WTC11 (cell line): ENCODE data around the gene PSMB9. TPM values are rescaled to one million over a fixed set of nuclear protein-coding genes. Genes with fewer than 3 reads are reported as not detected.

Source experiments
- ATAC-seq: fragments of 200-7000 bp; cut with Tn5 transposase; 2 replicates; pipeline ENCODE4 v1.10.0; 2021; ENCODE audit warnings: mild to moderate bottlenecking, moderate library complexity
- CTCF ChIA-PET: fragments of 300-600 bp; sonication (Branson Sonifier 250); formaldehyde crosslinking; loops from one replicate; lab custom pipeline; 2021; ENCODE audit warnings: antibody characterized with exemption; lab: Charles Lee
- POLR2A ChIA-PET: fragments of 350-600 bp; sonication (Branson Sonifier 250); formaldehyde crosslinking; loops from one replicate; lab custom pipeline; 2021; ENCODE audit warnings: antibody characterized with exemption; lab: Charles Lee
- DNase-seq: peaks from one replicate; pipeline ENCODE4 v3.0.0; 2021; ENCODE audit warnings: low spot score
- H3K27ac Mint-ChIP-seq: 2 replicates; pipeline ENCODE4 v1.8.0; 2021; ENCODE audit warnings: mixed read lengths
- H3K27me3 Mint-ChIP-seq: 2 replicates; pipeline ENCODE4 v1.8.0; 2021; ENCODE audit warnings: low read depth, mild to moderate bottlenecking, moderate library complexity, mixed read lengths
- H3K36me3 Mint-ChIP-seq: 2 replicates; pipeline ENCODE4 v1.8.0; 2021; ENCODE audit warnings: mixed read lengths
- H3K4me1 Mint-ChIP-seq: 2 replicates; pipeline ENCODE4 v1.8.0; 2022; ENCODE audit warnings: mixed read lengths
- H3K4me3 Mint-ChIP-seq: 2 replicates; pipeline ENCODE4 v1.8.0; 2021; ENCODE audit warnings: mild to moderate bottlenecking, moderate library complexity, mixed read lengths
- H3K9me3 Mint-ChIP-seq: 2 replicates; pipeline ENCODE4 v1.8.0; 2021; ENCODE audit warnings: mixed read lengths
- ATF1 ChIP-seq: sonication (generic); formaldehyde crosslinking; IDR thresholded peaks from 2 replicates; pipeline ENCODE4 v1.8.1; 2023; ENCODE audit warnings: mild to moderate bottlenecking, moderate library complexity, missing genetic modification reagents
- ATF6 ChIP-seq: sonication (generic); formaldehyde crosslinking; IDR thresholded peaks from 2 replicates; pipeline ENCODE4 v1.8.1; 2023; ENCODE audit warnings: mild to moderate bottlenecking, missing genetic modification reagents
- CTCF ChIP-seq: fragments of 200-600 bp; IDR thresholded peaks from 2 replicates; pipeline ENCODE4 v1.8.0; 2022; ENCODE audit warnings: antibody characterized with exemption
- E2F4 ChIP-seq: sonication (generic); formaldehyde crosslinking; IDR thresholded peaks from 2 replicates; pipeline ENCODE4 v1.8.1; 2022; ENCODE audit warnings: low read depth, mild to moderate bottlenecking, moderate library complexity, missing genetic modification reagents, borderline replicate concordance
- ETV6 ChIP-seq: sonication (generic); formaldehyde crosslinking; IDR thresholded peaks from 2 replicates; pipeline ENCODE4 v1.8.1; 2022; ENCODE audit warnings: mild to moderate bottlenecking, missing genetic modification reagents
- FOXP1 ChIP-seq: sonication (generic); formaldehyde crosslinking; IDR thresholded peaks from 2 replicates; pipeline ENCODE4 v1.8.0; 2022; ENCODE audit warnings: missing genetic modification reagents, mild to moderate bottlenecking, moderate library complexity, borderline replicate concordance
- GTF2I ChIP-seq: fragments of 250-450 bp; sonication (Bioruptor Pico); conservative IDR thresholded peaks from 2 replicates; pipeline ENCODE4 v1.4.0; 2021; ENCODE audit warnings: mild to moderate bottlenecking
- HMGA2 ChIP-seq: fragments of 250-450 bp; sonication (Bioruptor Pico); IDR thresholded peaks from 2 replicates; pipeline ENCODE4 v1.4.0; 2021; ENCODE audit warnings: mild to moderate bottlenecking, moderate library complexity
- MAX ChIP-seq: sonication (generic); formaldehyde crosslinking; IDR thresholded peaks from 2 replicates; pipeline ENCODE4 v1.8.0; 2022; ENCODE audit warnings: mild to moderate bottlenecking, missing genetic modification reagents
- MLX ChIP-seq: sonication (generic); formaldehyde crosslinking; IDR thresholded peaks from 2 replicates; pipeline ENCODE4 v1.8.1; 2023; ENCODE audit warnings: mild to moderate bottlenecking, missing genetic modification reagents, moderate library complexity
- PREB ChIP-seq: sonication (generic); formaldehyde crosslinking; IDR thresholded peaks from 2 replicates; pipeline ENCODE4 v1.8.1; 2022; ENCODE audit warnings: mild to moderate bottlenecking, missing genetic modification reagents, moderate library complexity, borderline replicate concordance
- ZNF138 ChIP-seq: sonication (generic); formaldehyde crosslinking; conservative IDR thresholded peaks from 2 replicates; pipeline ENCODE4 v1.8.1; 2022; ENCODE audit warnings: mild to moderate bottlenecking, moderate library complexity, missing genetic modification reagents
- ZNF219 ChIP-seq: sonication (generic); formaldehyde crosslinking; IDR thresholded peaks from 2 replicates; pipeline ENCODE4 v1.8.0; 2023; ENCODE audit warnings: missing genetic modification reagents, mild to moderate bottlenecking, borderline replicate concordance
- ZNF512 ChIP-seq: sonication (generic); formaldehyde crosslinking; IDR thresholded peaks from 2 replicates; pipeline ENCODE4 v1.8.1; 2022; ENCODE audit warnings: missing genetic modification reagents, borderline replicate concordance
- ZNF532 ChIP-seq: fragments of 250-450 bp; sonication (Bioruptor Pico); IDR thresholded peaks from 2 replicates; pipeline ENCODE4 v1.9.0; 2021; ENCODE audit warnings: mild to moderate bottlenecking, borderline replicate concordance
- ZNF671 ChIP-seq: fragments of 250-450 bp; sonication (Bioruptor Pico); IDR thresholded peaks from 2 replicates; pipeline ENCODE4 v1.8.0; 2021; ENCODE audit warnings: mild to moderate bottlenecking
- total RNA-seq: library from RNA; stranded (reverse); gene quantifications from 3 replicates; pipeline ENCODE4 v1.2.3, GENCODE V29; 2021

Gene PSMB9
- total RNA-seq, 1 experiment from 2014 or later, result 1.8 TPM

GRCh38 chr6:32862725-32863124, 8.7 kb downstream of the PSMB9 start:
- ChIA-PET POLR2A (no interaction called here), CTCF (interaction anchor here (0.9 kb wide), 1 partner anchor 91 kb away, joined by 3 read pairs; no protein-coding TSS in a partner anchor)
- H3K4me3 Mint-ChIP-seq, result no peak overlapping the region
- no peaks in the 10 kb centered on the region for H3K9me3 Mint-ChIP-seq
- DNase-seq, result no peak
- ATAC-seq, result no peak
- no peak for TF ChIP-seq ZNF671 (CRISPR knock-in tag)
- no peak for TF ChIP-seq ATF6 (CRISPR knock-in tag)
- no peak for TF ChIP-seq ZNF532 (CRISPR knock-in tag)
- TF ChIP-seq ZNF219 (CRISPR knock-in tag), result no peak
- no peak for TF ChIP-seq ETV6 (CRISPR knock-in tag)
- no peak for TF ChIP-seq ATF1 (CRISPR knock-in tag)
- no peak for TF ChIP-seq HMGA2 (CRISPR knock-in tag)
- TF ChIP-seq E2F4, result no peak
- TF ChIP-seq GTF2I (CRISPR knock-in tag), result no peak
- no peaks in the 10 kb centered on the region for H3K36me3 Mint-ChIP-seq
- peaks cover 21% of the 10 kb centered on the region for H3K27me3 Mint-ChIP-seq
- peaks cover 10% of the 10 kb centered on the region for H3K4me1 Mint-ChIP-seq
- H3K27ac Mint-ChIP-seq, result no peak overlapping the region

GRCh38 chr6:32865724-32866443, 11.9 kb downstream of the PSMB9 start:
- Mint-ChIP-seq H3K27me3 (peaks cover 16% of the 10 kb centered on the region), H3K4me3 (no peak overlapping the region), H3K36me3 (no peaks in the 10 kb centered on the region), H3K4me1 (peaks cover 6% of the 10 kb centered on the region), H3K9me3 (no peaks in the 10 kb centered on the region), H3K27ac (no peak overlapping the region)
- ChIA-PET POLR2A (no interaction called here), CTCF (interaction anchor here (1.4 to 9.2 kb wide), 2 partner anchors 27 to 119 kb away, joined by 3 to 243 read pairs; partner anchors contain the start of gene TAP2)
- DNase-seq (no peak), ATAC-seq (no peak)
- TF ChIP-seq PREB (CRISPR knock-in tag), result no peak
- no peak for TF ChIP-seq MLX (CRISPR knock-in tag)
- no peak for TF ChIP-seq ZNF512
- TF ChIP-seq CTCF, result no peak
- TF ChIP-seq ZNF138 (CRISPR knock-in tag), result no peak
- no peak for TF ChIP-seq FOXP1 (CRISPR knock-in tag)
- no peak for TF ChIP-seq MAX (CRISPR knock-in tag)
